Endothelial cell of umbilical vein (primary cell): Measurements from ENCODE around the gene IFRD2. TPM values are rescaled to one million over a fixed set of nuclear protein-coding genes. Genes with fewer than 3 reads are reported as not detected.

Source experiments
- BruUV-seq: library from RNA; stranded (reverse); fragments of 400-500 nt; replicated peaks from 2 replicates; lab custom pipeline; 2021; lab: Mats Ljungman, UMichigan
- CTCF ChIA-PET: fragments of 300-600, 350-600 bp; sonication (Branson Sonifier 250); formaldehyde crosslinking; loops from one replicate; lab custom pipeline; 2021; ENCODE audit warnings: antibody characterized with exemption, inconsistent platforms; lab: Charles Lee
- POLR2A ChIA-PET: fragments of 300-600, 350-600 bp; sonication (Branson Sonifier 250); formaldehyde crosslinking; loops from one replicate; lab custom pipeline; 2021; ENCODE audit warnings: antibody characterized with exemption, inconsistent platforms; lab: Charles Lee
- DNase-seq: peaks from one replicate; pipeline ENCODE4 v3.0.0-alpha.2; 2011; ENCODE audit warnings: low read depth, low spot score
- FAIRE-seq: peaks from 2 replicates; lab custom pipeline; 2011; peaks lifted over from hg19 to GRCh38; lab: Jason Lieb, UNC
- H2AFZ ChIP-seq: 2 replicates; pipeline ENCODE4 v1.6.0; 2012; ENCODE audit warnings: low read depth, low read length, control low read depth, inconsistent platforms
- H3K27ac ChIP-seq: 2 replicates; pipeline ENCODE4 v1.5.1; 2011; ENCODE audit warnings: low read depth, mild to moderate bottlenecking, control low read depth, low read length, moderate library complexity; ENCODE audit not compliant: insufficient read depth
- H3K27me3 ChIP-seq, 2 experiments: 2 replicates each; pipeline versions ENCODE4 v1.6.0 to v1.6.1; 2011; ENCODE audit warnings: low read length in 2 of 2, mixed read lengths in 1 of 2; ENCODE audit not compliant: control insufficient read depth in 2 of 2, insufficient read depth in 2 of 2
- H3K36me3 ChIP-seq, 2 experiments: 2 replicates in 1 of 2; 3 replicates in 1 of 2; pipeline ENCODE4 v1.5.1; 2011; ENCODE audit warnings: low read length in 2 of 2, mild to moderate bottlenecking in 1 of 2, moderate library complexity in 1 of 2; ENCODE audit not compliant: control insufficient read depth in 2 of 2, insufficient read depth in 2 of 2; ENCODE audit errors: extremely low read depth in 1 of 2
- H3K4me1 ChIP-seq: 3 replicates; pipeline ENCODE4 v1.5.1; 2011; ENCODE audit warnings: mild to moderate bottlenecking, low read length; ENCODE audit not compliant: control insufficient read depth, insufficient read depth; ENCODE audit errors: extremely low read depth
- H3K4me2 ChIP-seq: 2 replicates; pipeline ENCODE4 v1.6.1; 2011; ENCODE audit warnings: low read length, control low read depth, mixed read lengths; ENCODE audit not compliant: insufficient read depth
- H3K4me3 ChIP-seq, 3 experiments: fragments of 200-600 bp in 1 of 3; sonication (generic), shearing (Covaris generic) in 1 of 3; replicated peaks in 1 of 3; 2 replicates each; pipeline ENCODE4 v1.5.1; 2011 to 2016; ENCODE audit warnings: control low read depth in 3 of 3, low read length in 3 of 3, mild to moderate bottlenecking in 2 of 3, inconsistent platforms in 1 of 3, low read depth in 1 of 3, moderate library complexity in 1 of 3; ENCODE audit not compliant: insufficient read depth in 1 of 3
- H3K79me2 ChIP-seq: 2 replicates; pipeline ENCODE4 v1.6.0; 2012; ENCODE audit warnings: low read length, inconsistent platforms; ENCODE audit not compliant: control insufficient read depth, insufficient read depth
- H3K9ac ChIP-seq: replicated peaks from 2 replicates; pipeline ENCODE3; 2011; ENCODE audit warnings: low read length, control low read depth; ENCODE audit not compliant: insufficient read depth; ENCODE audit errors: extremely low read depth
- H3K9me1 ChIP-seq: replicated peaks from 3 replicates; pipeline ENCODE4 v1.6.0; 2011; ENCODE audit warnings: mild to moderate bottlenecking, low read length; ENCODE audit not compliant: control insufficient read depth, insufficient read depth; ENCODE audit errors: extremely low read depth
- H3K9me3 ChIP-seq: replicated peaks from 2 replicates; pipeline ENCODE4 v1.5.1; 2012; ENCODE audit warnings: low read length, inconsistent platforms; ENCODE audit not compliant: control insufficient read depth, insufficient read depth
- H4K20me1 ChIP-seq: replicated peaks from 2 replicates; pipeline ENCODE3; 2011; ENCODE audit warnings: mild to moderate bottlenecking, low read length; ENCODE audit not compliant: control insufficient read depth, insufficient read depth; ENCODE audit errors: extremely low read depth
- CTCF ChIP-seq, 2 donors: IDR thresholded peaks; 1 replicate in 1 of 2; 2 replicates in 1 of 2; pipeline ENCODE4 v1.5.1; 2011; ENCODE audit warnings: low read length in 2 of 2, mild to moderate bottlenecking in 2 of 2, moderate library complexity in 2 of 2, control low read depth in 1 of 2, inconsistent platforms in 1 of 2, low read depth in 1 of 2; ENCODE audit not compliant: insufficient read depth in 1 of 2; ENCODE audit errors: extremely low read depth in 1 of 2
- EZH2 ChIP-seq: IDR thresholded peaks from 2 replicates; pipeline ENCODE4 v1.6.1; 2012; ENCODE audit warnings: borderline replicate concordance, low read depth, mild to moderate bottlenecking, moderate library complexity, low read length, inconsistent platforms; ENCODE audit not compliant: severe bottlenecking
- FOS ChIP-seq: IDR thresholded peaks from 2 replicates; pipeline ENCODE4 v1.6.1; 2011; ENCODE audit warnings: mild to moderate bottlenecking, low read length, moderate library complexity, borderline replicate concordance; ENCODE audit not compliant: insufficient read depth
- GATA2 ChIP-seq: IDR thresholded peaks from 2 replicates; pipeline ENCODE4 v1.7.0; 2011; ENCODE audit warnings: low read depth, mild to moderate bottlenecking, moderate library complexity, mixed read lengths, low read length; ENCODE audit not compliant: insufficient read length, insufficient read depth
- JUN ChIP-seq: IDR thresholded peaks from 2 replicates; pipeline ENCODE4 v1.6.1; 2011; ENCODE audit warnings: borderline replicate concordance, low read depth; ENCODE audit not compliant: insufficient read length, insufficient read depth
- MYC ChIP-seq: IDR thresholded peaks from one replicate; pipeline ENCODE4 v1.6.1; 2011; ENCODE audit warnings: mild to moderate bottlenecking, low read depth, low read length
- POLR2A ChIP-seq: IDR thresholded peaks from 2 replicates; pipeline ENCODE4 v1.6.1; 2012; ENCODE audit warnings: low read depth, mild to moderate bottlenecking, control low read depth, low read length
- POLR2AphosphoS5 ChIP-seq: IDR thresholded peaks from 2 replicates; pipeline ENCODE4 v1.6.1; 2012; ENCODE audit warnings: low read depth, mild to moderate bottlenecking, control low read depth, low read length, moderate library complexity; ENCODE audit not compliant: insufficient read depth
- dilution Hi-C: fragments of 300-500 bp; cut with MboI; formaldehyde crosslinking; loops from one replicate; pipeline ENCODE4 v1.15.0; 2019; ENCODE audit warnings: low sequenced_read_pairs; ENCODE audit not compliant: extremely low pct_ligation_motif_present
- intact Hi-C: fragments of 100-400 bp; cut with micrococcal nuclease; formaldehyde crosslinking; loops from one replicate; pipeline ENCODE4 v1.10.0; 2022
- polyA plus RNA-seq, 4 experiments: library from polyadenylated mRNA; depleted of rRNA in 3 of 4; stranded (reverse) in 3 of 4; unstranded in 1 of 4; fragments of >200 nt; gene quantifications; 2 replicates each; pipeline versions ENCODE4 v1.2.1 to v1.2.3, GENCODE V29; 2011 to 2012; ENCODE audit warnings: missing spikeins in 1 of 4
- total RNA-seq: library from RNA; stranded (reverse); gene quantifications from 2 replicates; pipeline ENCODE4 v1.2.3, GENCODE V29; 2021
- TF ChIP-seq, protein P1 (sequence below): IDR thresholded peaks from 2 replicates; pipeline ENCODE4 v1.6.1; 2011; ENCODE audit not compliant: insufficient read depth, insufficient read length

IFRD2 gene
- total and polyA plus RNA-seq, 2 donors (not counting 3 experiments of a cell fraction or from before 2014, with no cell fraction given), result 99.4 to 111 TPM

- Histone ChIP-seq H4K20me1 (no peaks in the 10 kb centered on the region), H3K9me1 (no peaks in the 10 kb centered on the region), H3K9ac (no peak overlapping the region), H3K27me3 (peaks cover 3 to 6% of the 10 kb centered on the region in 2 experiments), H3K27ac (no peak overlapping the region), H3K4me1 (no peaks in the 10 kb centered on the region), H3K4me2 (no peak overlapping the region), H3K9me3 (no peaks in the 10 kb centered on the region), H3K79me2 (no peaks in the 10 kb centered on the region), H3K4me3 (no peak overlapping the region), H3K36me3 (no peaks in the 10 kb centered on the region), H2AFZ (no peak overlapping the region)
- POLR2A ChIA-PET, result interaction anchor here (1.0 to 1.1 kb wide), 2 partner anchors 31 to 34 kb away, joined by 5 read pairs; no protein-coding TSS in a partner anchor
- no TSS peak for BruUV-seq
- TF ChIP-seq, protein P1, sequence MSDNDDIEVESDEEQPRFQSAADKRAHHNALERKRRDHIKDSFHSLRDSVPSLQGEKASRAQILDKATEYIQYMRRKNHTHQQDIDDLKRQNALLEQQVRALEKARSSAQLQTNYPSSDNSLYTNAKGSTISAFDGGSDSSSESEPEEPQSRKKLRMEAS, result no peak
- TF ChIP-seq POLR2A, result no peak
- no peak for TF ChIP-seq GATA2
- no peak for TF ChIP-seq POLR2AphosphoS5
- no peak for TF ChIP-seq JUN
- TF ChIP-seq EZH2, result no peak
- no peak for TF ChIP-seq CTCF (IDR thresholded peaks at IDR 0.05; ENCODE audit: extremely low read depth in 1 of 2, insufficient read depth in 1 of 2, low read depth in 1 of 2, low read length in 2 of 2)
- TF ChIP-seq FOS, result no peak
- TF ChIP-seq MYC, result no peak
- CTCF ChIA-PET, result interaction anchor here (1.2 to 1.8 kb wide), 3 partner anchors 20 to 41 kb away, joined by 3 to 12 read pairs (median 6); no protein-coding TSS in a partner anchor
- dilution Hi-C loops, result no loop called here
- intact Hi-C loops, result loop anchor here (10.0 kb wide), 1 partner anchor 142 kb away; no protein-coding TSS in a partner anchor
- DNase-seq, result no peak
- FAIRE-seq, result no peak
Measured at GRCh38 chr3:50266836-50267235, 25.4 kb downstream of the IFRD2 start.
